ENCODE measurements around the gene EVI2A. TPM values are rescaled to one million over a fixed set of nuclear protein-coding genes. Genes with fewer than 3 reads are reported as not detected.
"Not testable (repeated sequence)": the region's sequence is repeated elsewhere in the genome, so short reads cannot be mapped to it uniquely, and the experiment has no call there.

The EVI2A gene
- total RNA-seq, 2 donors from 2014 or later, result 3.1 TPM; not detected in 1

GRCh38 chr17:31313982-31314781 lies 7.2 kb downstream of the EVI2A start, which contains the start of gene EVI2B:
Gene EVI2B (minus strand): TSS chr17:31314054. CDS start chr17:31305609, 8,445 bp downstream.
- no peaks in the 10 kb centered on the region for H3K27me3 ChIP-seq
- intact Hi-C loops (cut with DNase I), result no loop called here
- DNase-seq (peak in 1 of 4 donors; percentile 30), ATAC-seq (no peak)
- no peak for TF ChIP-seq POLR2A (IDR thresholded peaks at IDR 0.05)
- no peak for TF ChIP-seq CTCF (IDR thresholded peaks at IDR 0.05)
- peak within 1 kb of the TSS in 1 of 4 donors; percentile 55 for H3K27ac ChIP-seq
- 81 to 85% methylated on average over 3 of the region's 3 CpGs for WGBS, 2 donors
- H3K4me1 ChIP-seq, result peaks cover 4% of the 10 kb centered on the region
- H3K36me3 ChIP-seq (replicated peaks in 1 of 2; ENCODE audit: insufficient read depth in 1 of 2, low read depth in 2 of 2), result no peaks in the 10 kb centered on the region
- no peaks in the 10 kb centered on the region for H3K9me3 ChIP-seq
- no peak within 1 kb of the TSS for H3K4me3 ChIP-seq

GRCh38 chr17:31312223-31312622 lies 9.2 kb downstream of the EVI2A start:
- H3K9me3 ChIP-seq; H3K27ac ChIP-seq; DNase-seq; intact Hi-C loops (cut with DNase I); H3K27me3 ChIP-seq; H3K4me3 ChIP-seq; H3K4me1 ChIP-seq; H3K36me3 ChIP-seq (replicated peaks in 1 of 2; ENCODE audit: insufficient read depth in 1 of 2, low read depth in 2 of 2); ATAC-seq: not testable (repeated sequence)
- 75 to 86% methylated on average over 7 of the region's 7 CpGs for WGBS, 2 donors

GRCh38 chr17:31311526-31311925 lies 9.9 kb downstream of the EVI2A start:
- 78 to 87% methylated on average over 3 of the region's 3 CpGs for WGBS, 2 donors
- TF ChIP-seq CTCF (IDR thresholded peaks at IDR 0.05) (no peak), POLR2A (IDR thresholded peaks at IDR 0.05) (no peak)
- no peaks in the 10 kb centered on the region for H3K27me3 ChIP-seq
- H3K4me3 ChIP-seq, result no peak overlapping the region
- H3K4me1 ChIP-seq, result no peaks in the 10 kb centered on the region
- no peak for ATAC-seq
- DNase-seq, result no peak
- no peaks in the 10 kb centered on the region for H3K9me3 ChIP-seq
- intact Hi-C loops (cut with DNase I), result no loop called here
- no peaks in the 10 kb centered on the region for H3K36me3 ChIP-seq (replicated peaks in 1 of 2; ENCODE audit: insufficient read depth in 1 of 2, low read depth in 2 of 2)
- peak overlapping the region in 1 of 4 donors; percentile 14 for H3K27ac ChIP-seq

GRCh38 chr17:31310886-31311285 lies 10.5 kb downstream of the EVI2A start:
- TF ChIP-seq POLR2A (IDR thresholded peaks at IDR 0.05), result no peak
- no peak for TF ChIP-seq CTCF (IDR thresholded peaks at IDR 0.05)
- DNase-seq (no peak), ATAC-seq (no peak)
- no peaks in the 10 kb centered on the region for H3K36me3 ChIP-seq (replicated peaks in 1 of 2; ENCODE audit: insufficient read depth in 1 of 2, low read depth in 2 of 2)
- no peaks in the 10 kb centered on the region for H3K9me3 ChIP-seq
- WGBS, 2 donors, result 70 to 89% methylated on average over 7 of the region's 7 CpGs
- H3K27me3 ChIP-seq, result no peaks in the 10 kb centered on the region
- H3K27ac ChIP-seq, result peak overlapping the region in 1 of 4 donors; percentile 57
- no peaks in the 10 kb centered on the region for H3K4me1 ChIP-seq
- intact Hi-C loops (cut with DNase I), result no loop called here
- H3K4me3 ChIP-seq, result no peak overlapping the region

GRCh38 chr17:31310260-31310659 lies 11.2 kb downstream of the EVI2A start:
- H3K27ac ChIP-seq, result peak overlapping the region in 1 of 4 donors; percentile 57
- 55 to 58% methylated on average over 2 of the region's 2 CpGs for WGBS, 2 donors
- no peaks in the 10 kb centered on the region for H3K36me3 ChIP-seq (replicated peaks in 1 of 2; ENCODE audit: insufficient read depth in 1 of 2, low read depth in 2 of 2)
- ATAC-seq (no peak), DNase-seq (no peak)
- TF ChIP-seq POLR2A (IDR thresholded peaks at IDR 0.05) (no peak), CTCF (IDR thresholded peaks at IDR 0.05) (no peak)
- no peaks in the 10 kb centered on the region for H3K27me3 ChIP-seq
- no peaks in the 10 kb centered on the region for H3K4me1 ChIP-seq
- intact Hi-C loops (cut with DNase I), result no loop called here
- no peaks in the 10 kb centered on the region for H3K9me3 ChIP-seq
- H3K4me3 ChIP-seq, result no peak overlapping the region
